K562 (cell line): ENCODE data around the gene FAM118B. TPM values are rescaled to one million over a fixed set of nuclear protein-coding genes. Genes with fewer than 3 reads are reported as not detected.

Experiments
- FOSL1 ChIP-seq: fragments of 200-800 bp; sonication (Bioruptor generic); conservative IDR thresholded peaks from 2 replicates; pipeline ENCODE4 v1.6.1; 2016; ENCODE audit warnings: missing genetic modification characterization, missing compliant biosample characterization
- HNRNPLL ChIP-seq: fragments of 200-400 bp; formaldehyde crosslinking; IDR thresholded peaks from 2 replicates; pipeline ENCODE4 v1.6.1; 2017; ENCODE audit warnings: low read length, low read depth, mild to moderate bottlenecking; ENCODE audit not compliant: poor library complexity, severe bottlenecking
- IFI16 ChIP-seq: fragments of 250-450 bp; sonication (Bioruptor Pico); IDR thresholded peaks from 2 replicates; pipeline ENCODE4 v2.1.2; 2022; ENCODE audit warnings: mild to moderate bottlenecking, inconsistent platforms
- KLF13 ChIP-seq: fragments of 450-650 bp; IDR thresholded peaks from 2 replicates; pipeline ENCODE4 v1.6.1; 2016; ENCODE audit warnings: missing genetic modification characterization, low read depth, mild to moderate bottlenecking, missing compliant biosample characterization, moderate library complexity, borderline replicate concordance
- PURB ChIP-seq: sonication (generic); formaldehyde crosslinking; IDR thresholded peaks from 2 replicates; pipeline ENCODE4 v1.9.0; 2021; ENCODE audit warnings: low read depth, mild to moderate bottlenecking, missing genetic modification reagents
- RFX1 ChIP-seq: fragments of 450-650 bp; IDR thresholded peaks from 2 replicates; pipeline ENCODE4 v1.6.1; 2016; ENCODE audit warnings: mild to moderate bottlenecking, moderate library complexity
- SMARCE1 ChIP-seq: fragments of 450-650 bp; IDR thresholded peaks from 2 replicates; pipeline ENCODE4 v1.7.1; 2016; ENCODE audit warnings: mild to moderate bottlenecking
- SP2 ChIP-seq: IDR thresholded peaks from 2 replicates; pipeline ENCODE4 v1.6.1; 2011; ENCODE audit warnings: mild to moderate bottlenecking, low read depth, low read length, moderate library complexity; ENCODE audit not compliant: poor library complexity, severe bottlenecking; ENCODE audit errors: extremely low read depth
- TAF1 ChIP-seq: IDR thresholded peaks from 2 replicates; pipeline ENCODE4 v1.6.1; 2011; ENCODE audit warnings: mild to moderate bottlenecking, low read length, moderate library complexity; ENCODE audit not compliant: insufficient read depth, control insufficient read depth, severe bottlenecking; ENCODE audit errors: extremely low read depth
- ZNF23 ChIP-seq: fragments of 250-450 bp; sonication (Bioruptor Pico); IDR thresholded peaks from 2 replicates; pipeline ENCODE4 v1.4.0; 2020; ENCODE audit warnings: mild to moderate bottlenecking
- ZNF282 ChIP-seq: sonication (generic); formaldehyde crosslinking; IDR thresholded peaks from 2 replicates; pipeline ENCODE4 v1.8.1; 2023; ENCODE audit warnings: missing genetic modification reagents
- polyA plus RNA-seq, 8 experiments: library from polyadenylated mRNA; depleted of rRNA in 4 of 8; stranded (reverse) in 5 of 8; unstranded in 3 of 8; fragments of >200 nt; fragmentation: Nextera tagmentation in 2 of 8; fragmentation: Illumina TruSeq in 1 of 8; extraction: Ambion mirVana in 2 of 8; extraction: Trizol in 1 of 8; gene quantifications; 2 replicates each; pipeline versions ENCODE4 v1.2.1 to v1.2.3, GENCODE V29; 2011 to 2014; ENCODE audit warnings: inconsistent platforms in 1 of 8, missing spikeins in 1 of 8
- total RNA-seq, 7 experiments: library from RNA; depleted of rRNA in 6 of 7; stranded (reverse); fragments of >200 nt in 6 of 7; fragmentation: Illumina TruSeq in 2 of 7; extraction: Trizol in 2 of 7; gene quantifications; 2 replicates each; pipeline versions ENCODE4 v1.2.1 to v1.2.3, GENCODE V29; 2011 to 2021; ENCODE audit warnings: low replicate concordance in 1 of 7
- TF ChIP-seq, protein P1 (sequence below), 2 experiments: IDR thresholded peaks in 1 of 2; conservative IDR thresholded peaks in 1 of 2; 2 replicates each; pipeline ENCODE4 v1.6.1; 2016; ENCODE audit warnings: low read depth in 2 of 2, mild to moderate bottlenecking in 1 of 2, missing compliant biosample characterization in 1 of 2, missing genetic modification characterization in 1 of 2, moderate library complexity in 1 of 2
- TF ChIP-seq, protein P2 (sequence below), 3 experiments: fragments of 200-800 bp in 1 of 3; fragments of 250-450 bp in 1 of 3; fragments of 450-650 bp in 1 of 3; sonication (Bioruptor Pico) in 1 of 3; sonication (Bioruptor generic) in 1 of 3; formaldehyde crosslinking in 1 of 3; IDR thresholded peaks; 2 replicates each; pipeline versions ENCODE4 v1.6.1 to v1.8.0; 2016 to 2022; ENCODE audit warnings: mild to moderate bottlenecking in 2 of 3, missing genetic modification characterization in 2 of 3, missing compliant biosample characterization in 1 of 3, moderate library complexity in 1 of 3
- TF ChIP-seq, protein P3 (sequence below): fragments of 250-450 bp; sonication (Bioruptor Pico); IDR thresholded peaks from 2 replicates; pipeline ENCODE4 v1.8.0; 2022; ENCODE audit warnings: inconsistent platforms, mild to moderate bottlenecking, moderate library complexity, borderline replicate concordance
- TF ChIP-seq, protein P4 (sequence below): fragments of 200-400 bp; formaldehyde crosslinking; IDR thresholded peaks from 2 replicates; pipeline ENCODE4 v1.6.1; 2017; ENCODE audit warnings: mild to moderate bottlenecking, low read depth, low read length, moderate library complexity

FAM118B gene
- total and polyA plus RNA-seq, 9 of the 15 experiments (the other 6 are each of a cell fraction or from before 2014, with no cell fraction given): 12.0 to 49.0 (median 22.1) TPM

DNA sequence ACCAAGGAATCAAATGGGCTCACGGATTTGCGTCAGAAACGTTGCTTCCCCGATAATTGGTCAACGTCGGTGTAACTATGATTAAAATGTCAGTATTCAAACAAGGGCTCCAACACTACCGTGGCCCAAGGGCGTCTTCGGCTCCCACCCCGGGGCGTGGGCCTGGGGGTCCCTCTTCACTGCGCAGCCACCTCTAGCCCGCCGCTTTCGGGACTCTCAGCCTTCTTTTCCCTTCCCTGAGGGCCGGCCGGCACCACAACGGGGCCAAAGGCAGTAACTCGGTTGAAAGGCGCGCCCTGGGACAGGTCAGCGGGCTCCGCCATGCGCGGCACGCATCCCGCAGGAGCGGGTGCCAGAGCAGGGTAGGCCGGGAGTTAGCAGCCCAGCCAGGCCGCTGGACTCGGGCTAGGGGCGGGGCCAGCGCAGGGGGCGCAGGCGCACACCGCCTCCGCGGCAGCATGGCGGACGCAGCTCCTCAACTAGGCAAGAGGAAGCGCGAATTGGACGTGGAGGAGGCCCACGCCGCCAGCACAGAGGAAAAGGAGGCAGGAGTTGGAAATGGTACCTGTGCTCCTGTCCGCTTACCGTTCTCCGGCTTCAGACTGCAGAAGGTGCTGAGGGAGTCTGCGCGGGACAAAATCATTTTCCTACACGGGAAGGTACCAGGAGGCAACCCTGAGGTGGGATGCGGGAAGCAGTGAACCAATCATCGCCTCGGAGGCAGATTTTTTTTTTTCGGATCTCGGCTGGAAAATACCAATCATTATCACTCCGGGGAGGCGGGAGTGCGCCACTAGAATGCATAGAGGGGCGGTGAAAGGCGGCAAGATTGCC is 92.3 kb downstream of the FAM118B start, which contains the start of gene DCPS (continued):
- TF ChIP-seq ZNF23 (no peak), HNRNPLL (peak; percentile 77), RFX1 (no peak), SP2 (no peak), FOSL1 (tag) (no peak), PURB (CRISPR knock-in tag) (no peak), TAF1 (peak; percentile 85), SMARCE1 (no peak), ZNF282 (CRISPR knock-in tag) (no peak), IFI16 (CRISPR knock-in tag) (no peak), KLF13 (tag) (peak; percentile 30; the same call in 1 of the 2 replicates)
- TF ChIP-seq, protein P1, sequence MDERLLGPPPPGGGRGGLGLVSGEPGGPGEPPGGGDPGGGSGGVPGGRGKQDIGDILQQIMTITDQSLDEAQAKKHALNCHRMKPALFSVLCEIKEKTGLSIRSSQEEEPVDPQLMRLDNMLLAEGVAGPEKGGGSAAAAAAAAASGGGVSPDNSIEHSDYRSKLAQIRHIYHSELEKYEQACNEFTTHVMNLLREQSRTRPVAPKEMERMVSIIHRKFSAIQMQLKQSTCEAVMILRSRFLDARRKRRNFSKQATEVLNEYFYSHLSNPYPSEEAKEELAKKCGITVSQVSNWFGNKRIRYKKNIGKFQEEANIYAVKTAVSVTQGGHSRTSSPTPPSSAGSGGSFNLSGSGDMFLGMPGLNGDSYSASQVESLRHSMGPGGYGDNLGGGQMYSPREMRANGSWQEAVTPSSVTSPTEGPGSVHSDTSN (CRISPR knock-in tag; IDR thresholded peaks at IDR 0.05; ENCODE audit: low read depth): no peak
- TF ChIP-seq, protein P1 (tag; conservative IDR thresholded peaks at IDR 0.05; ENCODE audit: low read depth): no peak
- TF ChIP-seq, protein P2, sequence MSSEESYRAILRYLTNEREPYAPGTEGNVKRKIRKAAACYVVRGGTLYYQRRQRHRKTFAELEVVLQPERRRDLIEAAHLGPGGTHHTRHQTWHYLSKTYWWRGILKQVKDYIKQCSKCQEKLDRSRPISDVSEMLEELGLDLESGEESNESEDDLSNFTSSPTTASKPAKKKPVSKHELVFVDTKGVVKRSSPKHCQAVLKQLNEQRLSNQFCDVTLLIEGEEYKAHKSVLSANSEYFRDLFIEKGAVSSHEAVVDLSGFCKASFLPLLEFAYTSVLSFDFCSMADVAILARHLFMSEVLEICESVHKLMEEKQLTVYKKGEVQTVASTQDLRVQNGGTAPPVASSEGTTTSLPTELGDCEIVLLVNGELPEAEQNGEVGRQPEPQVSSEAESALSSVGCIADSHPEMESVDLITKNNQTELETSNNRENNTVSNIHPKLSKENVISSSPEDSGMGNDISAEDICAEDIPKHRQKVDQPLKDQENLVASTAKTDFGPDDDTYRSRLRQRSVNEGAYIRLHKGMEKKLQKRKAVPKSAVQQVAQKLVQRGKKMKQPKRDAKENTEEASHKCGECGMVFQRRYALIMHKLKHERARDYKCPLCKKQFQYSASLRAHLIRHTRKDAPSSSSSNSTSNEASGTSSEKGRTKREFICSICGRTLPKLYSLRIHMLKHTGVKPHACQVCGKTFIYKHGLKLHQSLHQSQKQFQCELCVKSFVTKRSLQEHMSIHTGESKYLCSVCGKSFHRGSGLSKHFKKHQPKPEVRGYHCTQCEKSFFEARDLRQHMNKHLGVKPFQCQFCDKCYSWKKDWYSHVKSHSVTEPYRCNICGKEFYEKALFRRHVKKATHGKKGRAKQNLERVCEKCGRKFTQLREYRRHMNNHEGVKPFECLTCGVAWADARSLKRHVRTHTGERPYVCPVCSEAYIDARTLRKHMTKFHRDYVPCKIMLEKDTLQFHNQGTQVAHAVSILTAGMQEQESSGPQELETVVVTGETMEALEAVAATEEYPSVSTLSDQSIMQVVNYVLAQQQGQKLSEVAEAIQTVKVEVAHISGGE (CRISPR knock-in tag; IDR thresholded peaks at IDR 0.05): peak in 1 of 3 experiments; percentile 63; a peak in 1 of 6 replicates
- TF ChIP-seq, protein P3, sequence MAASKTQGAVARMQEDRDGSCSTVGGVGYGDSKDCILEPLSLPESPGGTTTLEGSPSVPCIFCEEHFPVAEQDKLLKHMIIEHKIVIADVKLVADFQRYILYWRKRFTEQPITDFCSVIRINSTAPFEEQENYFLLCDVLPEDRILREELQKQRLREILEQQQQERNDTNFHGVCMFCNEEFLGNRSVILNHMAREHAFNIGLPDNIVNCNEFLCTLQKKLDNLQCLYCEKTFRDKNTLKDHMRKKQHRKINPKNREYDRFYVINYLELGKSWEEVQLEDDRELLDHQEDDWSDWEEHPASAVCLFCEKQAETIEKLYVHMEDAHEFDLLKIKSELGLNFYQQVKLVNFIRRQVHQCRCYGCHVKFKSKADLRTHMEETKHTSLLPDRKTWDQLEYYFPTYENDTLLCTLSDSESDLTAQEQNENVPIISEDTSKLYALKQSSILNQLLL (CRISPR knock-in tag): no peak
- TF ChIP-seq, protein P4, sequence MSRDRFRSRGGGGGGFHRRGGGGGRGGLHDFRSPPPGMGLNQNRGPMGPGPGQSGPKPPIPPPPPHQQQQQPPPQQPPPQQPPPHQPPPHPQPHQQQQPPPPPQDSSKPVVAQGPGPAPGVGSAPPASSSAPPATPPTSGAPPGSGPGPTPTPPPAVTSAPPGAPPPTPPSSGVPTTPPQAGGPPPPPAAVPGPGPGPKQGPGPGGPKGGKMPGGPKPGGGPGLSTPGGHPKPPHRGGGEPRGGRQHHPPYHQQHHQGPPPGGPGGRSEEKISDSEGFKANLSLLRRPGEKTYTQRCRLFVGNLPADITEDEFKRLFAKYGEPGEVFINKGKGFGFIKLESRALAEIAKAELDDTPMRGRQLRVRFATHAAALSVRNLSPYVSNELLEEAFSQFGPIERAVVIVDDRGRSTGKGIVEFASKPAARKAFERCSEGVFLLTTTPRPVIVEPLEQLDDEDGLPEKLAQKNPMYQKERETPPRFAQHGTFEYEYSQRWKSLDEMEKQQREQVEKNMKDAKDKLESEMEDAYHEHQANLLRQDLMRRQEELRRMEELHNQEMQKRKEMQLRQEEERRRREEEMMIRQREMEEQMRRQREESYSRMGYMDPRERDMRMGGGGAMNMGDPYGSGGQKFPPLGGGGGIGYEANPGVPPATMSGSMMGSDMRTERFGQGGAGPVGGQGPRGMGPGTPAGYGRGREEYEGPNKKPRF: no peak
